ENCODE results near the gene TPST1.

The TPST1 gene

DNA sequence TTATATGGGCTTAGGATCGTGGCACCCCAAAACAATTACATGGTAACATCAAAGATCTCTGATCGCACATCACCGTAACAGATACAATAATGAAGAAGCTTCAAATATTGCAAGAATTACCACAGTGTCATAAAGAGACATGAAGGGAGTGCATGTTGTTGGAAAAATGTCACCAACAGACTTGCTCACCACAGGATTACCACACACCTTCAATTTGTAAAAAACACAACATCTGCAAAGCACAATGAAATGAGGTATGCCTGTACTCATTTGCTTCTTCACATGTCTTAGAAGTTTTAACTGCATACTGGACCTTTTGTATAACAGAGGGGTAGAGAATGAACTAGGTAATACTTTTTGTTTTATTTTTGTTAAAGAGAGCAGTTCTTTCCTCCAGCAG lies 96.6 kb downstream of the TPST1 start:
- Mint-ChIP-seq H3K4me1 (peaks cover 12% of the 10 kb centered on the region), H3K4me3 (no peak overlapping the region), H3K27me3 (ENCODE audit: low read depth) (no peaks in the 10 kb centered on the region), H3K9me3 (peaks cover 21% of the 10 kb centered on the region), H3K36me3 (ENCODE audit: low read depth) (peaks cover 31% of the 10 kb centered on the region), H3K27ac (peak overlapping the region in 1 of 3 experiments; percentile 84)
- TF ChIP-seq, protein P1, sequence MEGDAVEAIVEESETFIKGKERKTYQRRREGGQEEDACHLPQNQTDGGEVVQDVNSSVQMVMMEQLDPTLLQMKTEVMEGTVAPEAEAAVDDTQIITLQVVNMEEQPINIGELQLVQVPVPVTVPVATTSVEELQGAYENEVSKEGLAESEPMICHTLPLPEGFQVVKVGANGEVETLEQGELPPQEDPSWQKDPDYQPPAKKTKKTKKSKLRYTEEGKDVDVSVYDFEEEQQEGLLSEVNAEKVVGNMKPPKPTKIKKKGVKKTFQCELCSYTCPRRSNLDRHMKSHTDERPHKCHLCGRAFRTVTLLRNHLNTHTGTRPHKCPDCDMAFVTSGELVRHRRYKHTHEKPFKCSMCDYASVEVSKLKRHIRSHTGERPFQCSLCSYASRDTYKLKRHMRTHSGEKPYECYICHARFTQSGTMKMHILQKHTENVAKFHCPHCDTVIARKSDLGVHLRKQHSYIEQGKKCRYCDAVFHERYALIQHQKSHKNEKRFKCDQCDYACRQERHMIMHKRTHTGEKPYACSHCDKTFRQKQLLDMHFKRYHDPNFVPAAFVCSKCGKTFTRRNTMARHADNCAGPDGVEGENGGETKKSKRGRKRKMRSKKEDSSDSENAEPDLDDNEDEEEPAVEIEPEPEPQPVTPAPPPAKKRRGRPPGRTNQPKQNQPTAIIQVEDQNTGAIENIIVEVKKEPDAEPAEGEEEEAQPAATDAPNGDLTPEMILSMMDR (IDR thresholded peaks at IDR 0.05; ENCODE audit: unreplicated experiment in 3 of 3) = no peak

DNA sequence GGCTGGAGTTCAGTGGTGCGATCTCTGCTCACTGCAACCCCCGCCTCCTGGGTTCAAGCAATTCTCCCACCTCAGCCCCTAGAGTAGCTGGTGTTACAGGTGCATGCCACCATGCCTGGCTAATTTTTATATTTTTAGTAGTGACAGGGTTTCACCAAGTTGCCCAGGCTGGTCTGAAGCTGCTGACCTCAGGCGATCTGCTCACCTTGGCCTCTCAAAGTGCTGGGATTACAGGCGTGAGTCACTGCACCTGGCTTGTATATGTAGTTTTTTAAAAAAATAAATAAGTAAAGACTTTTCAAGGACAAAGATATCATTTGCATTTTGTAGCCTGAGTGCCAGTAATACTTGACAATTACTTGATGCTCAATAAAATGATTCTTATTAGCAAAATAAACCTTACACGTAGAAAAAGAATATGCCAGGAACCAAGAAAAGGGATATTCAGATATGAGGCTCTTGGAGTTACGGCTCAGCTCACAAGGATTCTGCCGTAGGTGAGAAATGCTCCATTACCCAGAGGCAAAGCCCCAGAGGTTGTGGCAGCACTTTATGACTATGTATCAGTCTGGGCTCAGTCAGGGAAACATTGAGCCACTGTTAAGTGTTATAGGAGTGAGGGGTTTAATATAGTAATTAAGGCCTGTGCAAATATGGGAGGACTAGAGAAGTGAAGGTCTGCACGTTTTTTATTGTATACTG lies 98.5 kb downstream of the TPST1 start:
- Mint-ChIP-seq H3K9me3 (peaks cover 11% of the 10 kb centered on the region), H3K27ac (peak overlapping the region; percentile 81 to 89 (median 84)), H3K4me3 (peak overlapping the region in 1 of 3 experiments; percentile 7), H3K27me3 (ENCODE audit: low read depth) (no peaks in the 10 kb centered on the region), H3K4me1 (peaks cover 12% of the 10 kb centered on the region), H3K36me3 (ENCODE audit: low read depth) (peaks cover 16% of the 10 kb centered on the region)
- TF ChIP-seq, protein P1 (IDR thresholded peaks at IDR 0.05; ENCODE audit: unreplicated experiment in 3 of 3) = no peak

DNA sequence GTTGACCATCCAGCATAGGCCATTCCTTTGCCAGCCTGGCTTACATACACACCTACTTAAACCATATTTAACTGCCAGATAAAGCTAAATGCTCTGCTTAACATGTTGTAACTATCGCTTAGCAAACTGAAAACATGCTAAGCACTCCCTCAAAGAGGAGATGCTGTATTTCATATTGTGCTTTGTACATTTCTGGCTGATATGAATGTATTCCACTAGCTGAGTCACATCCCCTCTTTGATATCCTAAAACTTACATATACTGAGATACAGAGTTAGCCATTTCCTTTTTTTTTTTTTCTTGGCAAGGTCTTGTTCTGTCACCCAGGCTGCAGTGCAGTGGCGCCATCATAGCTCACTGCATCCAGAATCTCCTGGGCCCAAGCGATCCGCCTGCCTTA lies 99.4 kb downstream of the TPST1 start:
- TF ChIP-seq, protein P1 (IDR thresholded peaks at IDR 0.05; ENCODE audit: unreplicated experiment in 3 of 3) = no peak
- H3K4me3 Mint-ChIP-seq = no peak overlapping the region
- H3K36me3 Mint-ChIP-seq (ENCODE audit: low read depth) = peaks cover 11% of the 10 kb centered on the region
- H3K4me1 Mint-ChIP-seq = peaks cover 12% of the 10 kb centered on the region
- H3K9me3 Mint-ChIP-seq = peaks cover 6% of the 10 kb centered on the region
- H3K27ac Mint-ChIP-seq = peak overlapping the region; percentile 81 to 89 (median 84)
- no peaks in the 10 kb centered on the region for H3K27me3 Mint-ChIP-seq (ENCODE audit: low read depth)

DNA sequence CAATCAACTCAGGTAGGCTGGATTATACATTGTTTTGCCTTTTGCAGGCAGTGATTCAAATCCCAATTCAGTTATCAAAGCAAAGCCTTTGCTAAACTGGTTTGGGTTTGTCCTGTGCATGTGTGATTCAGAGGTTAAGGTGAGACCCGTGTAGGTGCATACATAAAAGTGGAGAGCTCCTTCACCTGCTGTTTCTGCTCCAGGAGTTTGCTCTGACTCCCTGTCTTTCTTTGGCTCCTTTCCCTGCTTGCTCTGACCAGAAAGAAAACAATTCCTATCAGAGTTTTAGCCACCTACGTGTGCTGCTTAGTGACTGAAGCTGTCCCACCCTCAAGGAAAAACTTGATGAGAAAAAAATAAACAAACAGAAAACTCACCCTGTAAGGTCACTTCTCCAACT lies 101.1 kb downstream of the TPST1 start:
- Mint-ChIP-seq H3K4me3 (peak overlapping the region in 1 of 3 experiments; percentile 6), H3K4me1 (peaks cover 12% of the 10 kb centered on the region), H3K27me3 (ENCODE audit: low read depth) (no peaks in the 10 kb centered on the region), H3K9me3 (no peaks in the 10 kb centered on the region), H3K27ac (peak overlapping the region; percentile 68 to 84 (median 81)), H3K36me3 (ENCODE audit: low read depth) (no peaks in the 10 kb centered on the region)
- TF ChIP-seq, protein P1 (IDR thresholded peaks at IDR 0.05; ENCODE audit: unreplicated experiment in 3 of 3) = no peak

DNA sequence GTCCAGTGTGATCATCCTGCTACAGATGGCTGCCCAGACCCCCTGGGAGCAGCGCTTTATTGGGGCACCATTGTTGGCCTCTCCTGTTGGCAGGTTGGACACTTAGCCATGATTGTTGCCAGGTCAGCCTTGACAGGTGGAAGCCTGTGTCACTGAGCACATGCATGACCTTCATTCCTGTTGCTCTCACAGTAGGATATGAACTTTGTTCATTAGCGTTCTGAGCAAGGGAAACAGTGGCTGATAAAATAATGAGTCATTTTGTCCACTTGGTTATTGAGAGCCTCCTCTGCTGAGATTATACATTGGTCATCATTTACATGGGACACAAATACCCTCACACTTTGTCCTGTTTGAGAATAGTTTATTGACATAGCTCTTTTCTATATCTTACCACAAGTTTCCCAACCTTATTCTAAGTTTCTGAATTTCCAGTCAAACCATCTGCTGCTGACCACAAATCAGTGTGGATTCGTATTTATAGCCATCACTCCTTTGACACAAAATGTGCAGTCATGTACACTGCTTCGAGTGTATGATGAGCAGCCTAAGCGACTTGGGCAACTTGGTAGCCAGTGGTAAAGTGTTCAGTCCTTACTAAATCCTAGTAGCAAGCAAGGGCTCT lies 102.6 kb downstream of the TPST1 start:
- H3K36me3 Mint-ChIP-seq (ENCODE audit: low read depth) = no peaks in the 10 kb centered on the region

More for the DNA sequence above, 102.6 kb downstream of the TPST1 start:
- Mint-ChIP-seq H3K9me3 (no peaks in the 10 kb centered on the region), H3K4me3 (no peak overlapping the region), H3K4me1 (peaks cover 12% of the 10 kb centered on the region), H3K27ac (peak overlapping the region in 1 of 3 experiments; percentile 84), H3K27me3 (ENCODE audit: low read depth) (no peaks in the 10 kb centered on the region)
- TF ChIP-seq, protein P1 (IDR thresholded peaks at IDR 0.05; ENCODE audit: unreplicated experiment in 3 of 3) = no peak
